ENCODE results near the gene PPM1A.
A peak's percentile ranks its signal among the peaks of the same experiment; 100 is the strongest.

PPM1A gene

DNA sequence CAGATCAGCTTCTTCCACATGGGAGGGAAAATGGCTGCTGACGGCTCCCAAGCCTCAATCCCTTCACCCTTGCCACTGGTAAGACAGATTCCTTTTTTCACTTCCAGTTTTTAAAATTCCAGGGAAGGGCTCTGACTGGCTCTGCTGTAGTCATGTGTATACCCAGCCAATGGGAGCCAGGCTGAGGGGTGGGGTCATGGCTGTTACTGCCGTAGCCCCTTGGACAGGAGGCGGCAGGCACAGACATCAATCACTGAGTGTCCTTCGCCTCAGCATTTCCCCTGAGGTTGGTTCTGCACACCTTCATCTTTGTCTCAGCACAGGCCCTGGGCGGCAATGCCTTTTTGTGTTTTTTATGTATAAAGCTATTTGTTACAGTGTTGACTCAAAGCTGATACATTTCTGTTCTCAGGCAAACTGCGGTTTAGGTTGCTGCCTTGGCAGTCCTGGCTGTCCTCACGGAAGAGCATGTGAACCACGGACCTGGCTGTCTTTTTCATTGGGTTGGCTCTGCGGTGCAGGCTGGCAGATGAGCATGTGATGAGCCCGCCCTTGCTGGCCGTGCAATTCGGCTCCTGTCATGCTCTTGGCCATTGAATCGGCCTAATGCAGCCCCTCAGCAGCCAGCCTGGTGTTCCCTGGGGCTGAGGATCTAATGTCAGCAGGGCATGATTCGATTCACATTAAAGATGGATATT is 74.3 kb downstream of the PPM1A start:
- no peak for DNase-seq

DNA sequence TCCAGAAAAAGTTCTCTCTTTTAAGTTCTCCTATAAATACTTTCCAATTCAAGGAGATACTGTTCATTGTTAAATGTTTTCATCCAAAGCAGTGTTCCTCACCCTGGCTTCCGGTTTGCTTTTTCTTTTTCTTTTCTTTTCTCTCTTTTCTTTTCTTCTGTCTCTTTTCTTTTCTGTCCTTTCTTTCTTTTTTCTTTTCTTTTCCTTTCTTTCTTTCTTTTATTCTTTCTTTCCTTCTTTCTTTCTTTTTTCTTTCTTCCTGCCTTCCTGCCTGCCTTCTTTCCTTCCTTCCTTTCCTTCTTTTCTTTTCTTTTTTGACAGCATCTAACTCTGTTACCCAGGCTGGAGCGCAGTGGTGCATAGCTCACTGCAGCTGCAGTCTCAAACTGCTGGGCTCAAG is 75.8 kb downstream of the PPM1A start:
- DNase-seq: no peak

DNA sequence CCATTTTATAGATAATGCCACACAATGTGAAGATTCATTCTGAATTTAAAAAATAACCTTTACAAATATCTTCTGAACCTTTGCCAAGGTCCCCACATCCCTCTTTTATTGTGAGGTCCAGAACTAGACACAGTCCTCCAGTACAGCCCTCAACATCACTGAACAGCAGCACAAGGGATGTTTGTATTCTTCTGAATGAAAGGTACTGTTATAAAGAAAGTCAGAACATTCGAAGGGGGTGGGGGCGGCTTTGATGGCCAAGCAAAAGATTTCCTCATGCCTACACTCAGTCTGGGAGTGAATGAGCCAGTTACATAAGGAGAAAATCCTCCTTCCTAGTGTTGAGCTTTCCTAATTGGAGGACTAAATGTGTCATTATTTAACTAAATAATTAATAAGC is 77.3 kb downstream of the PPM1A start:
- no peak for DNase-seq

DNA sequence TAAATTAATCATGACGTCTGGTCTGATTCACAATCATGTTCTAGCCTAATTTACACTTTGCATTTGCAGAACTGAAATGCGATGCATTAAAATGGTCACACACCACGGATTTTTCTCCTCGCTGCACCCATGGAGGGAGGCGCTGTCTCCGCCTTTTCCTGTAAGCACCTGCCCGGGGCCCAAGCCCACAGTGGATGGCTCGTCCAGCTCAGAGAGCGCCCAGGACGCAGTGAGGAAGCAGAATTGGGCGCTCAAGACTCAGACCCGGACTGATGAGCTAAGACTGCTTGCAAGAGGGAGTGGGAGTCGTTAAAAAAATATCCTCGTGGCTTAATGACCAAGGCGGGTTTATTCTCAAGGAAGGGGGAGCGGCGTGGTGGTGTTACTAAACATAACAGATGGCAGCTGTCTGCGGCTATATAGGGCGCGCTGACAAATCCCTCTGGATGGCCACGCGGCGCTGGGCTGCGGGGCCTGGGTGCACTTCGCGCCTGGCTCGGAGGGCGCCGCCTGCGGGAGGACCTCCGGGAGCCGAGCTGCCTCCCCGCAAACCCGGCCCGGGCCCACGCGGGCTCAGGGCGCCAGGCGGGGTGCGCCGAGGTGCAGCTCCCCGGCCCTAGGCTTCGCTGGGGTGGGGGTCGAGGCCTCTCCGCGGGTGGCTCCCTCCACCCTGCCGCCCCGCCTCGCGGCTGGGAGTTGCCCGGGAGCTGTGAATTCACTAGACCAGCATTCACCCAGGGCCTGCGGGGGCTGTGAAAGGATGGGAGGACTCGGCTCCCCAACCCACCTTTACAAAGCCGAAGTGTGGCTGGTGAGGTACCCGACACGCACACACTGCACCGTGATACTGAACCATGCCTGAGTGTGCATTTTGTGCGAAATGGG is 78.7 kb downstream of the PPM1A start:
- DNase-seq: peak; percentile 21

DNA sequence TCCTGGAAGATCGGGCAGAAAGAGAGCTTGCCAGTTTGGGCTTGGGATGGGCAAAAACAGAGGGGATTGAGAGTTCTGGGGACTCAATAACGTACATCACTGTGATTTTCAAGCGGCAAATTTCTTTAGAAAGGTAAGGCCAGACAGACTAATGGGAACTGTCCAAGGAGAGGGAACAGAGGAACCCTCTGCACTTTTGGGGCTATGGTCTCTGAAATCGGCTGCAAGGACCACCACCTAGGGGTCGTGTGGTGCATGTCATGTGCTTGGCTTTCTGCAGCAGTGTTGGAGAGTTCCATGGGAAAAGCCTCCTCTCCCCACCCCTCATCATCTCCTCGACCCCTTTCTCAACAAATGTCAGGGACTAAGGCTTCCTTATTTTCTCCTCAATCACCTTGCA is 79.6 kb downstream of the PPM1A start:
- no peak for DNase-seq

DNA sequence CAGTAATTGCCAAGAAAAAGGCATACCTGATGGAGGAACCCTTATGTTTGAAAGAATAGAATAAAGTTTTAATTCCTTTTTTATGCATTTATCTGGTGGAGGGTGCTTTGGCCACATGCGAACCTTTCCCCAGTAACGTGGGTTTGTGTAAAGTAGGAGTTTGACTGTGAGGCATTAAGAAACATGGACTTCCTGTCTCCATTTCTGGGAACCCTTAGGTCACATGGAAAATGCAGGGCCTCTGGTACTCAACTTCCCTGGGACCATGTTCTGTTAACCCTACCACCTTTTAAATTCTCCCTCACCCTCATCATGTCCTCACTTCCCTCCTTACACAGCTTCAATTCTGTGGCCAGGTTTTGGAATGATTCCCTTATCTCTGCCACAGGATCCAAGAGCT is 80.3 kb downstream of the PPM1A start:
- DNase-seq: no peak

DNA sequence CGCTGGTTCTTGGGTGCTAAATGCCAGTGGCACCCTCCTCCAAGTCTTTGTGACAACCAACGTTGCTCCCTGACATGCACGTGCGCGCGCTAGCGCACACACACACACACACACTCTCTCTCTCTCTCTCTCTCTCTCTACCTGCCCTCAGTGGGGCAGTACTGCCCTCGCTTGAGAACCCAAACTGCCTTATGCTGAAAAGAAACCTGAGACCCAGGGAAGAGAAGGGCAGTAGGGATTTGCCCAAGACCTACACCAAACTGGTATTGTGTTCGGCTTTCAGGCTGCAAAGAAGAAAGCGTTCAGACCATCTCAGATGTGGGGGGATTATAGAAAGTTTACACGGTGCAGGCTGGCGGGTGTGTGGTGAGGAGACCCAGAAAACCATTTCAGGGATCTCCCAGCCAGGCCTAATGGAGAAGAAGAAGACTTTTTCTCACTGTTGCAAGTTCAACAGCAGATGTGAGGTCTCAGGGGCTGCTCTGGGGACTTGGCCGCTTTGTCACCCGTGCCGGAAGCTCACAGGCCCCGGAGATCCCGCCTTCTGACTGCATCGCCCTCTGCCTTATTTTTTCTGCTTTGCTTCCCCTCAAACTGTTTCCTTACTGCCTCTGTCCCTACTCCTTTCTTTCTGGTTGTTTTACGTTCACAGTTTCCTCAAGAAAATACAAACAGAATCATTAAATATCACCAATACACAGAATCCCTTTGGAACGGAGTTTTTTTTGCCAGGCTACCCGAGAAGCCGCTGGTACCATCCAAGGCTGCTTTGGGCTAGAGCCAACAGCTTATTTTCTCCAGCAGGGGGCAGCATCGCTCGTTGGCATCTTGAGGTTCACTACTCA is 82.4 kb downstream of the PPM1A start:
- DNase-seq: peak; percentile 28

DNA sequence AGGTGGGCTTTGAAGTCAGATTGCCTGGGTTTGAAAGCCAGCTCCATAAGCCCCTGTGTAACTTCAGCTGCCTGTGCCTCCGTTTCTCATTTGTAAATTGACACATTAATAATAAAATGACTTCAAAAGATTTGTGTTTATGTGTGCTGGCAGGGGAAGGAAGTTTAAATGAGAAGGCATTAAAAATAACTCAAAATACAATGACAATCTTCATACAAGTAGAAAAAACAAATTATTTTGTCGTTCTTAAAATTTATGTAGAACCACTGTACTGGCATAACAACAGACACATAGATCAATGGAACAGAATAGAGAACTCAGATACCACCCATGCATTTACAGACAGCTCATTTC is 83.0 kb downstream of the PPM1A start:
- DNase-seq: no peak

DNA sequence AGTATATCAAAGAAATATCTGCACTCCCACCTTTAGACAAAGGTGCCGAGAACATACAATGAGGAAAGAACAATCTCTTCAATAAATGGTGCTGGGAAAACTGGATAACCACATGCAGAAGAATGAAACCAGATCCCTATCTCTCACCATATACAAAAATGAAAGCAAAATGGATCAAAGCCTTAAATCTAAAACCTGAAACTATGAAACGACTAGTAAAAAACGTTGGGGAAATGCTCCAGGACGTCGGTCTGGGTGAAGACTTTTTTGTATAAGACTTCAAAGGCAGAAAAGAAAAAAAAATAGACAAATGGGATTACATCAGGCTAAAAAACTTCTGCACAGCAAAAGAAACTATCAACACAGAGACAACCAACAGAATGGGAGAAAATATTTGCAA is 83.8 kb downstream of the PPM1A start:
- DNase-seq: no peak

DNA sequence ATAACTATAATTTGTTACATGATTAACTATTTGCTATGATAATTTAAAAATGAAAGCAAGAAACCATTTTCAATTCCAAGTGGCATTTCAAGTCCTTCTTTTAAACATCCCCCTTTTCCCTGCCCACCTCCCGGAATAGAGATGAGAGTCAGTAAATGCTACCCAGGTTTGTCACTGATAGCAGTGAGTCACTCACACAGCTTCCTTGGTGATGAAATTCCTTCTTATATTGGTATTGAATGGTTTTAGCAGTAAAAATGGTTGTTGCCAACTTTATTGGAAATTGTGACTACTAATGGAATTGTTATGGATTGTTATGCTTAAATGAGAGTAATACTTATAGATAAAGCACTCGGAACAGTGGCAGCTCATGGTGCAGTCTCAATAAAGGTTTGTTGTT is 90.5 kb downstream of the PPM1A start:
- DNase-seq: no peak

DNA sequence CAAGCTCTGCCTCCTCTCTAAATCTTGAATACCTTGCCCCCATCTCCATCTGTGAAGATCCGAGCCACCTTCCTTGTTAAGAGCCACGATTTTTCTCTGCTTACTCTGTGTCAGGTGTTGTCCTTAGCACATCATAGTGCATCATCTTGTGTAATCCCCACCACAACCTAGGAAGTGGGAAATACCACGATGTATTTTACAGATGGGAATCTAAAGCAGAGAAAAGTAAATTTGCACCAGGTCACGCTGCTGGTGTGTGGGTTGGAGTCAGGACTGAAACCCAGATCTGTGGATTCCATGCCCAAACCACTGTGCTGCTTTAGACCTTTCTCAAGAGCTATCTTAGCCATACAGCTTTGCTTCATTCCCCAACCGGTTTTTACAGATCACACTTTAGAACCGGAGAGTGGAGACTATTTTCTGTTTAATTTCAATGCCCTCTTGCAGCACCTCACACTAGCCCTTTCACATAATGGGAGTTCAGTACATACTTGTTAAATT is 94.6 kb downstream of the PPM1A start:
- no peak for DNase-seq

DNA sequence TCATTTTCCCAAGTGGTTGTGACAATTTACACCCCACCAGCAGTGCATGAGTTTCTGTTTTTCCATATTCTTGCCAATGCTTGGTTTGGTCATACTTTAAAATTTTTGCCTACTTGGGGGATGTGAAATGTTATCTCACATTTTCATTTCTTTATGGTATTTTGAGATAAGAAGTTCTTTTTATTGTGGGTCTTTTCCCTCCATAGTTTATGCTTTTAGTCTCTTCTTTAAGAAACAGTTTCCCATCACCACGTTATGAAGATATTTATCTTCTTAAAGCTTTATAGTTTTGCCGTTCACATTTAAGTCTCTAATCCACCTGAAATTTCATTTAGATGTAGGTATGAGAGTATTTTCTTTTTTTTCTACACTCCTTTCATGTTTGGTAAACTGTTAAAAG is 95.7 kb downstream of the PPM1A start:
- no peak for DNase-seq

DNA sequence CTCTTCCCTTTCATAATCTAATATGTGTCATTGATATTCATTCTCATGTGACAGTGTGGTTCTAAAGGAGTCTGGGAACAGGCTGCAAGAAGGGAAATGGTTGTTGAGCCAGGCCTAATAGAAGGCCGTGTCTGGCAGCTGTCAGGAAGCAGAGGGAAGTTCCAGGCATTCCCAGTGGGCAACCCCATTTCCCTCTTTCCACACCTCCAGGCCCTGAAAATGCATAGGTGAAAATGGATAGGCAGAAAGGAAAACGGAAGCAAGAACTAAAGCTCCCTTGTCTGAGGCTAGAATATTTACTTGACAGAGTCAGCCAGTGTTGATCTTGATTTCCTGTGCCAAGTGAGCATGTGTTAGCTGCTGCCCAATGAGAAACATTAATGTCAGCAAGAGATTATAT is 97.7 kb downstream of the PPM1A start:
- no peak for DNase-seq

DNA sequence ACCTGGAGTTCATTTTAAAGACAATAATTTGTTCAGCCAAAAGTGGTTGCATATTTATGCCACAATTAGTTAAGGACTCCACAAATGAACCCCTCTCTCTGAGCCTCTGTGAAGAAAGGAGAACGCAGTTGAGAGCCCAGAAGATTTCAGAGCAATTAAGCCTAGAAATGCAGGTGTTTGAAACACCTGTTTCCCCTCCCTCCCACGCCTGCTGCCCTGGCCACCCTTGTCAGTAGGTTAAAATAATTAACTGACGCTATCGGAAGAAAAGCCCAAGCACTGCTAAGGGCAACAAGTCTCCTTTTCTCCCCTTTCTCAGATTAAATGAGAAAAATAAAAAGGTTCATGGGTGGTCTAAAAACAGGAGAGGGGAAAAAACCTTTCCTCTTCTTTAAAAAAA is 99.2 kb downstream of the PPM1A start:
- DNase-seq: no peak
